SU-DHL-6 (cell line): ENCODE measurements around the gene THSD4.

Experiments used
- H2AFZ ChIP-seq: fragments of 200-600 bp; sonication (generic); 2 replicates; pipeline ENCODE4 v1.6.1; 2014; ENCODE audit warnings: low read depth, mild to moderate bottlenecking, moderate library complexity, mixed read lengths, antibody characterized with exemption, low read length; ENCODE audit not compliant: severe bottlenecking
- H3F3A ChIP-seq: fragments of 200-600 bp; shearing (Covaris generic); 2 replicates; pipeline ENCODE4 v1.6.0; 2016; ENCODE audit warnings: antibody characterized with exemption, mild to moderate bottlenecking; ENCODE audit not compliant: insufficient read depth
- H3K27ac ChIP-seq: fragments of 200-600 bp; sonication (generic); 2 replicates; pipeline ENCODE4 v1.5.1; 2016; ENCODE audit warnings: low read depth, mild to moderate bottlenecking, low read length, moderate library complexity, mixed read lengths
- H3K27me3 ChIP-seq: fragments of 200-600 bp; sonication (generic), shearing (Covaris generic); 2 replicates; pipeline ENCODE4 v1.6.0; 2014; ENCODE audit warnings: mild to moderate bottlenecking, low read length
- H3K36me3 ChIP-seq: fragments of 200-600 bp; sonication (generic); 2 replicates; pipeline ENCODE4 v1.6.1; 2014; ENCODE audit warnings: mild to moderate bottlenecking, low read length, mixed read lengths
- H3K4me2 ChIP-seq: fragments of 300-600, 200-600 bp; shearing (Covaris generic), sonication (generic); 2 replicates; pipeline ENCODE4 v1.6.0; 2014; ENCODE audit warnings: low read length, low read depth, mild to moderate bottlenecking; ENCODE audit not compliant: poor library complexity, severe bottlenecking
- H3K4me3 ChIP-seq: fragments of 200-600 bp; sonication (generic); 2 replicates; pipeline ENCODE4 v1.5.1; 2014; ENCODE audit warnings: antibody characterized with exemption, low read length, mild to moderate bottlenecking, mixed read lengths; ENCODE audit not compliant: insufficient read depth, poor library complexity, severe bottlenecking
- H3K79me2 ChIP-seq: fragments of 200-600 bp; sonication (generic); 2 replicates; pipeline ENCODE4 v1.6.1; 2014; ENCODE audit warnings: mild to moderate bottlenecking, low read length, moderate library complexity; ENCODE audit not compliant: insufficient read depth
- H3K9ac ChIP-seq: fragments of 200-600 bp; sonication (generic); 2 replicates; pipeline ENCODE4 v1.7.0; 2014; ENCODE audit warnings: mild to moderate bottlenecking, low read length
- H3K9me2 ChIP-seq: fragments of 200-600 bp; sonication (generic); replicated peaks from 2 replicates; pipeline ENCODE4 v1.6.1; 2014; ENCODE audit warnings: low read length; ENCODE audit not compliant: insufficient read depth
- H3K9me3 ChIP-seq: fragments of 200-600 bp; sonication (generic); 2 replicates; pipeline ENCODE4 v1.6.1; 2014; ENCODE audit warnings: low read length, mixed read lengths; ENCODE audit not compliant: insufficient read depth
- H4K20me1 ChIP-seq: fragments of 200-600 bp; sonication (generic); 2 replicates; pipeline ENCODE4 v1.6.1; 2014; ENCODE audit warnings: low read depth, mild to moderate bottlenecking, antibody characterized with exemption, low read length, moderate library complexity, mixed read lengths
- EZH2phosphoT487 ChIP-seq: fragments of 200-600 bp; sonication (generic), shearing (Covaris generic); conservative IDR thresholded peaks from 2 replicates; pipeline ENCODE4 v1.6.1; 2018; ENCODE audit warnings: mild to moderate bottlenecking, antibody characterized with exemption, low read length, moderate library complexity, mixed read lengths
- TF ChIP-seq, protein P1 (sequence below): fragments of 200-600 bp; sonication (generic); IDR thresholded peaks from one replicate; pipeline ENCODE4 v1.5.1; 2017; ENCODE audit warnings: antibody characterized with exemption, mild to moderate bottlenecking, low read length, moderate library complexity; ENCODE audit not compliant: insufficient read depth, poor library complexity, severe bottlenecking

Gene THSD4

DNA sequence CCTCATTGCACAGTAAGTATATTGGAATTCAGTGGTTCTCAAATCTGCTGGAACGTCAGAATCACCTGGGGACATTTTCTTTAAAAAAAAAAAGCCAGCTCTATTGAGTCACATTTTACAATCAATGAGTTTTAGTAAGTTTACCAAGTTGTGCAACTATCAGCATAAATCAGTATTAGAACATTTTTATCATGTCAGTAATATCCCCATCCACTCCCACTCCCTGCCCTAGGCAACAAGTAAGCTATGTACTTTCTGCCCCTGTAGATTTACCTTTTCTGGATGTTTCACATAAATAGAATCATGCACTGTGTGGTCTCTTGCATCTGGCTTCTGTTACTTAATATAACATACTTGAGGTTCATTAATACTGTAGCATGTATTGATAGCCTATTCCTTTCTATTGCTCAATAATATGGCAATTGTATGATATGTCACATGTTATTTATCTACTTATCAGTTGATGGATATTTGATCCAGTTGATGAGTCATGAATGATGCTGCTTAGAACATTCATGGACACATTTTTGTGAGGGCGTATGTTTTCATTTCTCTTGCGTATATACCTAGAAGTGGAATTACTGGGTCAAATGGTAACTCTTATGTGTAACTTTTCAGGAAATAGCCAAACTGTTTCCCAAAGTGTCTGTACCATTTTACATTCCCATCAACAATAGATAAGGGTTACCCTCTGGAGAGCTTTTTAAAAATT is 180.5 kb downstream of the THSD4 start:
- no peaks in the 10 kb centered on the region for H3K36me3 ChIP-seq
- H3K27ac ChIP-seq = no peak overlapping the region
- H3K4me3 ChIP-seq = no peak overlapping the region
- TF ChIP-seq, protein P1, sequence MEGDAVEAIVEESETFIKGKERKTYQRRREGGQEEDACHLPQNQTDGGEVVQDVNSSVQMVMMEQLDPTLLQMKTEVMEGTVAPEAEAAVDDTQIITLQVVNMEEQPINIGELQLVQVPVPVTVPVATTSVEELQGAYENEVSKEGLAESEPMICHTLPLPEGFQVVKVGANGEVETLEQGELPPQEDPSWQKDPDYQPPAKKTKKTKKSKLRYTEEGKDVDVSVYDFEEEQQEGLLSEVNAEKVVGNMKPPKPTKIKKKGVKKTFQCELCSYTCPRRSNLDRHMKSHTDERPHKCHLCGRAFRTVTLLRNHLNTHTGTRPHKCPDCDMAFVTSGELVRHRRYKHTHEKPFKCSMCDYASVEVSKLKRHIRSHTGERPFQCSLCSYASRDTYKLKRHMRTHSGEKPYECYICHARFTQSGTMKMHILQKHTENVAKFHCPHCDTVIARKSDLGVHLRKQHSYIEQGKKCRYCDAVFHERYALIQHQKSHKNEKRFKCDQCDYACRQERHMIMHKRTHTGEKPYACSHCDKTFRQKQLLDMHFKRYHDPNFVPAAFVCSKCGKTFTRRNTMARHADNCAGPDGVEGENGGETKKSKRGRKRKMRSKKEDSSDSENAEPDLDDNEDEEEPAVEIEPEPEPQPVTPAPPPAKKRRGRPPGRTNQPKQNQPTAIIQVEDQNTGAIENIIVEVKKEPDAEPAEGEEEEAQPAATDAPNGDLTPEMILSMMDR = no peak
- no peak for TF ChIP-seq EZH2phosphoT487
- no peaks in the 10 kb centered on the region for H4K20me1 ChIP-seq
- H3K9me3 ChIP-seq = no peaks in the 10 kb centered on the region
- no peak overlapping the region for H3K9ac ChIP-seq
- no peak overlapping the region for H3K4me2 ChIP-seq
- H3K79me2 ChIP-seq = no peaks in the 10 kb centered on the region
- no peaks in the 10 kb centered on the region for H3F3A ChIP-seq
- H3K9me2 ChIP-seq = no peaks in the 10 kb centered on the region
- no peak overlapping the region for H2AFZ ChIP-seq
- no peaks in the 10 kb centered on the region; the same call in 1 of the 2 replicates for H3K27me3 ChIP-seq

DNA sequence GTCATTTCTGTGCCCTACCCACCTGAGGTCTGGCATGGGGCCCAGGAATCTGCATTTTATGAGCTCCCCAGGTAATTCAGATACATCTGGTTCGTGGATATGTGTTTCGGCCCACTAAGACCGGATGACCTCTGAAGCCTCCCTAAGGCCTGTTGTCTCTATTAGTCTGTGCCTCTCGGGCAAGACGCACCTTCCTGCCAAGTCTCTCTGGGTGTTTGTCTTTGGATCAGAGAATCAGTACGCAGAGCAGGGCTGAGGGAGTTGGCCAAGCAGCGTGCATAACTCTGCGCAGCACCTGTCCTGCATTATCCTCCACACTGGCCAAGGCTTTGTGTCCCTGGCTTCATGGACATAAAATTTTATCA is 181.0 kb downstream of the THSD4 start:
- Histone ChIP-seq H3F3A (no peaks in the 10 kb centered on the region), H3K4me2 (no peak overlapping the region), H2AFZ (no peak overlapping the region), H3K9ac (no peak overlapping the region), H3K27me3 (no peaks in the 10 kb centered on the region; the same call in 1 of the 2 replicates), H4K20me1 (no peaks in the 10 kb centered on the region), H3K36me3 (no peaks in the 10 kb centered on the region), H3K9me3 (no peaks in the 10 kb centered on the region), H3K4me3 (no peak overlapping the region), H3K79me2 (no peaks in the 10 kb centered on the region), H3K27ac (no peak overlapping the region), H3K9me2 (no peaks in the 10 kb centered on the region)
- TF ChIP-seq, protein P1 = no peak
- TF ChIP-seq EZH2phosphoT487 = no peak

DNA sequence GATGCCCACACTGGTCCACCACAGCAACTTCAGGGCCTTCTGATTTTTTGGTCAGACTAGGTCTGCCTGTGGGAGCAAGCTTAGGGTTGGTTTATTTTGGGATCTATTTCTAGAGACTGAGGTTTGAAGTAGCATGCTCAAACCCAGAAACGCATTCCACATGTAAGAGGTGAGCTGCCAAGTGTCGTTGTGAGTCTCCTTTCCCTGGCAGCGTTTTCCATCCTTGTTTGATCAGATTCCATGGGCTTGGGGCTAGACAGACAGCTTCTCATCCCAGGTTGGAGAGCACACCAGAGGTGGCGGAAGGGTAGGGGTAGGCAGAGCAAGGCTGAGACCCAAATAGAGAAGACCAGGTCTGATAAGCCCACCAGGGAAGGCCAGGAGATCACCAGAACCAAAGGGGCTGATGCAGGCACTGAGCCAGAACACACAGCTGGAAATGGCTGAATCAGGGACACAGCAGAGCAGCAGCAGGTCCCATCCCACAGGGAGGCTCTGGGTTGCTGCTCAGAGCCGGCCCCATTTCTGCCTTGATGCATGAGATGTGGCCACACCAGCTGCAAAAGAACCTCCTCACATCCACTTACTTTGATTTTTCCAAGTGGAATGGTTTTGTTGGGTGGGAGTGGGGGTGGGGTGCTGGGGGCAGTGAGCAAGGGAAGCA is 186.8 kb downstream of the THSD4 start:
- TF ChIP-seq, protein P1 = no peak
- no peak for TF ChIP-seq EZH2phosphoT487
- Histone ChIP-seq H3K36me3 (no peaks in the 10 kb centered on the region), H3K4me2 (no peak overlapping the region), H3K27me3 (no peaks in the 10 kb centered on the region), H4K20me1 (no peaks in the 10 kb centered on the region), H3K79me2 (no peaks in the 10 kb centered on the region), H3F3A (no peaks in the 10 kb centered on the region), H3K27ac (no peak overlapping the region), H3K9me2 (no peaks in the 10 kb centered on the region), H3K9ac (no peak overlapping the region), H3K4me3 (no peak overlapping the region), H2AFZ (no peak overlapping the region), H3K9me3 (no peaks in the 10 kb centered on the region)
